ENCODE measurements around the gene IL11RA.

Gene IL11RA

DNA sequence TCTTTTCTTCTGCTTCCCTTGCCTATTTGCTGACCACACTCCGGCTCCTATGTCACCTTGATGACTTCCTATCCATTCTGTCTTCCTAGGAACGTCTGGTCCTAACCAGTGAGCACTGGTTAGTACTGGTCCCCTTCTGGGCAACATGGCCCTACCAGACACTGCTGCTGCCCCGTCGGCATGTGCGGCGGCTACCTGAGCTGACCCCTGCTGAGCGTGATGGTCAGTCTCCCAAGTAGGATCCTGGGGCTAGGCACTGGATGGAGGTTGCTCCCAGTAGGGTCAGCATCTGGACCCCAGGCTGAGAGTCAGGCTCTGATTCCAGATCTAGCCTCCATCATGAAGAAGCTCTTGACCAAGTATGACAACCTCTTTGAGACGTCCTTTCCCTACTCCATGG, 3.3 kb upstream of the IL11RA start:
- peaks cover 30% of the 10 kb centered on the region for H3K4me1 ChIP-seq (ENCODE audit: insufficient read depth, insufficient read length)
- H3K9me3 ChIP-seq (ENCODE audit: insufficient read depth, low read length) = no peaks in the 10 kb centered on the region
- H3K4me3 ChIP-seq (ENCODE audit: insufficient read length, low read depth) = no peak overlapping the region
- H3K9ac ChIP-seq (ENCODE audit: insufficient read length, low read depth) = no peak overlapping the region
- H3K36me3 ChIP-seq (ENCODE audit: insufficient read depth, insufficient read length, low read length) = peaks cover 39% of the 10 kb centered on the region
- H3K27me3 ChIP-seq (ENCODE audit: insufficient read depth, insufficient read length) = no peaks in the 10 kb centered on the region
- no peak for TF ChIP-seq SUZ12 (IDR thresholded peaks at IDR 0.05; ENCODE audit: extremely low read depth, insufficient read depth, insufficient read length)
- no peak for DNase-seq (ENCODE audit: low read depth, low spot score)

- Histone ChIP-seq H3K36me3 (ENCODE audit: insufficient read depth, insufficient read length, low read length) (peaks cover 39% of the 10 kb centered on the region), H3K27me3 (ENCODE audit: insufficient read depth, insufficient read length) (no peaks in the 10 kb centered on the region), H3K4me3 (ENCODE audit: insufficient read length, low read depth) (no peak overlapping the region), H3K9me3 (ENCODE audit: insufficient read depth, low read length) (no peaks in the 10 kb centered on the region), H3K4me1 (ENCODE audit: insufficient read depth, insufficient read length) (peaks cover 34% of the 10 kb centered on the region), H3K9ac (ENCODE audit: insufficient read length, low read depth) (peak overlapping the region; percentile 67)
- TF ChIP-seq SUZ12 (IDR thresholded peaks at IDR 0.05; ENCODE audit: extremely low read depth, insufficient read depth, insufficient read length) (no peak), ZNF274 (IDR thresholded peaks at IDR 0.05; ENCODE audit: low read depth, low read length) (no peak), YY1 (IDR thresholded peaks at IDR 0.05; ENCODE audit: insufficient read depth, insufficient read length) (no peak)
- no peak for DNase-seq (ENCODE audit: low read depth, low spot score)
Measured at GRCh38 chr9:34650816-34651215, 1.2 kb upstream of the IL11RA start.

DNA sequence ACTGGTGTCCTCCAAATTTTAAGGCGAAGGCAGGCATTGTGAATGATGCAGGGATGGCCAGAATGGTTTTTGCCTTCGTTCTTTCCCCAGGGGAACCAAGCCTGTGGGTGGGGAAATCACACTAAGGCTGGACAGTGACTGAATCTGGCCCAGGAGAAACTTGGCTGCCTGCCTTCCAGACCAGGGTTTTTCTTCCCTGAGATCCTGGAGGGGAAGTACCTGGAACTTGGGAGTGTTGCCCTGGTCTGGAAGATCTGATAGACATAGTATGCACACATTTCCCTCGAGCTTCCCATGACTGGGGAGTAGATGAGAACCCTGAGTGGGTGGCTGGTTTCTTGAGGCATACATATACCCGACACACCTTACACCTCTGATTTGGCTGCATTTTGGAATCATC, 664 bp upstream of the IL11RA start:
- TF ChIP-seq ZNF274 (IDR thresholded peaks at IDR 0.05; ENCODE audit: low read depth, low read length) = no peak
- Histone ChIP-seq H3K4me1 (ENCODE audit: insufficient read depth, insufficient read length) (peaks cover 34% of the 10 kb centered on the region), H3K27me3 (ENCODE audit: insufficient read depth, insufficient read length) (no peaks in the 10 kb centered on the region), H3K4me3 (ENCODE audit: insufficient read length, low read depth) (peak overlapping the region; percentile 45), H3K36me3 (ENCODE audit: insufficient read depth, insufficient read length, low read length) (peaks cover 39% of the 10 kb centered on the region), H3K9me3 (ENCODE audit: insufficient read depth, low read length) (no peaks in the 10 kb centered on the region), H3K9ac (ENCODE audit: insufficient read length, low read depth) (peak overlapping the region; percentile 67)
- no peak for DNase-seq (ENCODE audit: low read depth, low spot score)

- Histone ChIP-seq H3K4me3 (ENCODE audit: insufficient read length, low read depth) (peak overlapping the region; percentile 12), H3K9ac (ENCODE audit: insufficient read length, low read depth) (peak overlapping the region; percentile 77), H3K4me1 (ENCODE audit: insufficient read depth, insufficient read length) (peaks cover 30% of the 10 kb centered on the region), H3K36me3 (ENCODE audit: insufficient read depth, insufficient read length, low read length) (peaks cover 35% of the 10 kb centered on the region), H3K9me3 (ENCODE audit: insufficient read depth, low read length) (no peaks in the 10 kb centered on the region), H3K27me3 (ENCODE audit: insufficient read depth, insufficient read length) (no peaks in the 10 kb centered on the region)
- TF ChIP-seq ZNF274 (IDR thresholded peaks at IDR 0.05; ENCODE audit: low read depth, low read length) = no peak
- no peak for TF ChIP-seq SUZ12 (IDR thresholded peaks at IDR 0.05; ENCODE audit: extremely low read depth, insufficient read depth, insufficient read length)
- no peak for TF ChIP-seq YY1 (IDR thresholded peaks at IDR 0.05; ENCODE audit: insufficient read depth, insufficient read length)
- no peak for DNase-seq (ENCODE audit: low read depth, low spot score)
Measured at GRCh38 chr9:34652602-34653000, 616 bp downstream of the IL11RA start.

- Histone ChIP-seq H3K9me3 (ENCODE audit: insufficient read depth, low read length) (no peaks in the 10 kb centered on the region), H3K4me1 (ENCODE audit: insufficient read depth, insufficient read length) (peaks cover 26% of the 10 kb centered on the region), H3K4me3 (ENCODE audit: insufficient read length, low read depth) (no peak overlapping the region), H3K27me3 (ENCODE audit: insufficient read depth, insufficient read length) (no peaks in the 10 kb centered on the region), H3K36me3 (ENCODE audit: insufficient read depth, insufficient read length, low read length) (peaks cover 27% of the 10 kb centered on the region), H3K9ac (ENCODE audit: insufficient read length, low read depth) (peak overlapping the region; percentile 51)
- DNase-seq (ENCODE audit: low read depth, low spot score) = no peak
- TF ChIP-seq YY1 (IDR thresholded peaks at IDR 0.05; ENCODE audit: insufficient read depth, insufficient read length) = no peak
Measured at GRCh38 chr9:34653151-34654072, 1.4 kb downstream of the IL11RA start.

- peaks cover 17% of the 10 kb centered on the region for H3K36me3 ChIP-seq (ENCODE audit: insufficient read depth, insufficient read length, low read length)
- H3K9me3 ChIP-seq (ENCODE audit: insufficient read depth, low read length) = no peaks in the 10 kb centered on the region
- no peaks in the 10 kb centered on the region for H3K27me3 ChIP-seq (ENCODE audit: insufficient read depth, insufficient read length)
- peaks cover 26% of the 10 kb centered on the region for H3K4me1 ChIP-seq (ENCODE audit: insufficient read depth, insufficient read length)
- DNase-seq (ENCODE audit: low read depth, low spot score) = no peak
- H3K4me3 ChIP-seq (ENCODE audit: insufficient read length, low read depth) = no peak overlapping the region
- H3K9ac ChIP-seq (ENCODE audit: insufficient read length, low read depth) = no peak overlapping the region
- TF ChIP-seq SUZ12 (IDR thresholded peaks at IDR 0.05; ENCODE audit: extremely low read depth, insufficient read depth, insufficient read length) (no peak), ZNF274 (IDR thresholded peaks at IDR 0.05; ENCODE audit: low read depth, low read length) (no peak), YY1 (IDR thresholded peaks at IDR 0.05; ENCODE audit: insufficient read depth, insufficient read length) (no peak)
Measured at GRCh38 chr9:34654323-34655051, 2.5 kb downstream of the IL11RA start.

DNA sequence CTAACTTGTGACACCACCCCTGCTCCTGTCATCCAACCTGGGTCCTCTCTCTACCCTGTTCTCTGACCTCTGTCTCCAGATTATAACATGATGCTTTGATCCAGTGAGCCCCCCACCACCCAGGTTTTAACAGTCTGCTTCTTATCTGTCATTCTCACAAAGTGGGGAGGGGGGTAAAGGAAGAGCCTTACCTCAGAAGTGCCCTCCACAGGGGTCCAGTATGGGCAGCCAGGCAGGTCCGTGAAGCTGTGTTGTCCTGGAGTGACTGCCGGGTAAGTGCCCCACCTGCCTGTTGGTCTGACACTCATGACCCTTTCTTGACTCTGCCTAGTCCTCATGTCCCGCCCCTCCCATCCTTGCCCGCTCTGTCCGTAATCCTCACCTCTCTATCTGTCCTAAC, 3.4 kb downstream of the IL11RA start:
- peaks cover 26% of the 10 kb centered on the region for H3K4me1 ChIP-seq (ENCODE audit: insufficient read depth, insufficient read length)
- no peaks in the 10 kb centered on the region for H3K27me3 ChIP-seq (ENCODE audit: insufficient read depth, insufficient read length)
- H3K4me3 ChIP-seq (ENCODE audit: insufficient read length, low read depth) = no peak overlapping the region
- no peak for DNase-seq (ENCODE audit: low read depth, low spot score)
- H3K36me3 ChIP-seq (ENCODE audit: insufficient read depth, insufficient read length, low read length) = peaks cover 14% of the 10 kb centered on the region
- H3K9ac ChIP-seq (ENCODE audit: insufficient read length, low read depth) = no peak overlapping the region
- no peaks in the 10 kb centered on the region for H3K9me3 ChIP-seq (ENCODE audit: insufficient read depth, low read length)
- TF ChIP-seq ZNF274 (IDR thresholded peaks at IDR 0.05; ENCODE audit: low read depth, low read length) (no peak), YY1 (IDR thresholded peaks at IDR 0.05; ENCODE audit: insufficient read depth, insufficient read length) (no peak), SUZ12 (IDR thresholded peaks at IDR 0.05; ENCODE audit: extremely low read depth, insufficient read depth, insufficient read length) (no peak)
